Measurements from ENCODE around the gene LRRC46.

The LRRC46 gene

GRCh38 chr17:47808830-47809480 is 22.5 kb upstream of the LRRC46 start:
- in situ Hi-C loops (cut with HindIII; ENCODE audit: low sequenced_read_pairs), result no loop called here

DNA sequence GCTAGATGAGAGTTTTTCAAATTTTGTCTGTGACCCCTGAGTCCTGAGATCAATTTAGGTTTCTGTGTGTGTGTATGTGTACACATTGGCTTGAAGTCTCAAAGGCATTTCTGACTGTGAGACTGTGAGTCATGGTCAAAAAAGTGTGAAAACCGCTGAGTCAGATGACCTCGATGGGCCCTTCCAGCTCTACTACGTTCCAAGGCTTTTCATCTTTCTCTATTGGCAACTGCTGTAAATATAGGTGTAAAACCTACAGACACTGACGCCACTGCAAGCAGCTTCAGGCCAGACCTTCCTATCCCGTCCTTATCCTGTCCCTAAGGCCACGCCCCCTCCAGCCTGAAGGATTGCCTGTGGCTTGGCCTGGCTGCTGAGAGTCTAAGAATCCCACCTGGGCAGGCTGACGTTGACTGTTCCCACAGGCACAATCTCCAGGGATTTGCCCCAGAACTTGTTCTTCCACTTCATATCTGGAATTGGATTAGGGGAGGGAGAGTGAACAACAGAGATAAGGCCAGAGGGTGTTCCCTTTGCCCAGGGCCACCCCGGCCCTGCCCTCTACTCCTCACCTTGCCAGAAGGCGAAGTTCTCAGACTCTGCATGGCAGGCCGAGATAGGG is 21.2 kb upstream of the LRRC46 start:
- in situ Hi-C loops (cut with HindIII; ENCODE audit: low sequenced_read_pairs), result no loop called here

GRCh38 chr17:47810901-47811635 is 20.4 kb upstream of the LRRC46 start:
- in situ Hi-C loops (cut with HindIII; ENCODE audit: low sequenced_read_pairs), result no loop called here

DNA sequence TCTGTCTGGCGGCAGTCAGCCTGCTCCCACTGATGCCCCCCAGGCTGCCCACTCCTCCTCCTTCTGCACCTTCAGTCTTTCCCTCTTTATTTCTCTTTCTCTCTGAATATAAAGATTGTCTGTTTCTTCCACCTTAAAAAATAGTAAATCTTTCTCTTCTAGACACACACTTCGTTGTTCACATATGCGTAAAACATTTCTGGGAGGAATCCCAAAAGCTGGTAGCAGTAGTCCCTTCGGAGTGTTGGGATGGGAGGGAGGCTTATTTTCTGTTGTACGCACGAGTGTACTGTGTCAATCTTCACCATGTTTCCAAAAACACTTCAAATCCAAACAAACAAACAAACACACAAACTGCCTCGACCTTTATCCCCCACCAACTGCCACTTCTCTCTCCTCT is 19.8 kb upstream of the LRRC46 start:
- in situ Hi-C loops (cut with HindIII; ENCODE audit: low sequenced_read_pairs), result no loop called here

DNA sequence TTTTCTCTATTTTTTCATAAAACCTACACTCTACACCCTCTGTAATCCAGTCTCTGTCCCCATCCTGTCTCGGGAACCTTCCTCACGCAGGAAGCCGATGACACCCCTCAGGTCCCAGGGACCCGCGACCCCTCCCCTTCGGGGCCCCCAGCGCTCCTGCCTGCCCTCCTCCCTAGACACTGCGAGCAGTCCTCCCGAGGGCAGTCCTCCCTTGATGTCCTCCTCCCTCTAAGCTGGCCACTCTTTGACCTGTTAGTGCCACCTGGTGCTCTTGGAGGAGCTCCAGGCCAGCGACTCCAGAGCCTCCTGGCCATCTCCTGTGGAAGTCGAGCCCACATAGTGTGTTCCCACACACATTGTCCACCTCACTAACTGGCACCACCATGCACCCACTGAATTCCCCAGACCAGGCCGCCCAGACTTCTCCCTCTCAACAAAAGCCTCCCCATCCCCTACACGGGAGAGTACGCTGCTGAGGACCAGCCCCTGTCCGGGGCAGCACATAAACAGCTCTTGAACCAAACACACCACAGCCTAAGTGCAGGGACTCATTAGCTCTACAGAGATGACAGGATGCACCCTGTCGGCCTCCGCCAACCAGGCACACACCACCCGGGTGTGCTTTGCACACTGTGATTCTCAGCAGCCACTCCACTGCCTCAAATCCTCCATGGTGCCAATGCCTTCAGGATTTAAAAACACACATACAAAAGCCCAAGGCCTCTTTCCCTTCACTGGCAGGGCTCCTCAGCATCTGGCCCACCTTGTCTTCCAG is 19.1 kb upstream of the LRRC46 start:
- in situ Hi-C loops (cut with HindIII; ENCODE audit: low sequenced_read_pairs), result no loop called here

DNA sequence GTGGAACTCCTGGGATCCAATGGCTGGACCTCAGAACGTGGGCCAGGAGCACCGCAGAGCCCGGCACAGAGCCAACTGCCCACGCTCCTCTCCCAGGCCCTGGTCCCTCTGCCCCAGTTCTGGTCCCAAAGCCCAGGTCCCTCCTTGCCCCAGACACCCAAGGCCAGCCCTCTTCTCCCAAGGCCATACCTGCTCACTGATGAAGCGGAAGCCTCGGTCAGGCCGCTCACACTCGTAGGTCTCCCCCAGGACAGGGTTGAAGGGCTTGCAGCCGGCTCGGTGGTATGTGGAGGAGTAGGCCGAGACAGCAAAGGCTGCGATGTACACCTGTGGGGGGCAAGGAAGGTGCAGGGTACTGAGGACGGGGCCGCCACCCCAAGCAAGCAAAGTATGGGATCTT is 18.4 kb upstream of the LRRC46 start:
- in situ Hi-C loops (cut with HindIII; ENCODE audit: low sequenced_read_pairs), result no loop called here

GRCh38 chr17:47813512-47814031 is 17.9 kb upstream of the LRRC46 start:
- in situ Hi-C loops (cut with HindIII; ENCODE audit: low sequenced_read_pairs), result no loop called here

DNA sequence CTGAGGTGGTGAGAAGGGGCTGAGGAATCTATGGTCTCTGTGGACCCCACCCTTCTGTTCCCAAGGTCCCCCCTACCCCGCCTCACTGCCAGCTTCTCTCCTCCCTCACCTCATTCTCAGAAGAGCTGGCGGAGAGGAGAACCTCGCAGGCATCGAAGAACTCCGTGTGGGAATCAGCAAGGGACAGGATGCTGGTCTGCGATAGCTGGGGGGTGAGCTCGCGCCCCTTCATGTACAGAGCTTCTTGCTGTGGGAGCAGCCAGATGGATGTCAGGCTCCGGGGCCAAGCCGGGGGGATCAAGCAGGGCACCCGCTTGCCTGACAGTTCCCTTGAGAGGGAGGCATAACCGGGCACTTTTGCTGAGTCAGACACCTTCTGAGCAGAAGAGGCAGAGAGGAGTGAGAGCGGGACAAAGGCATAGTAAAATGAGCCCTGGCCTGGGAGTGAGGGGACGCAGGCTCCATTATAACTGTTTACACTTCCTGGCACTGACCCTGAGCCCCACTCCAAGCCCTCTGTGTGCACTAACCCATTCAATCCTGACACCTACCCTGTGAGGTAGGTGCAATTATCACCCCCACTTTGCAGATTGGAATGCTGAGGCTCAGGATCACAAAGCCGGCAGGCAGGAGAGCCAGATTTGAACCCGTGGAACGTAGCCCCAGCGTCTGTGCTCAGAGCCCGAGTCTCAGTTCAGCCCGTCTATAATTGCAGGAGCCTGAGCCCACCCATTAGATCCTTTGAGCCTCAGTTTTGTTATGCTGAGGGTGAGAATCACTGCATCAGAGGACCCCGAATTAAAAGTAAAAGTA is 16.2 kb upstream of the LRRC46 start:
- in situ Hi-C loops (cut with HindIII; ENCODE audit: low sequenced_read_pairs), result no loop called here

- in situ Hi-C loops (cut with HindIII; ENCODE audit: low sequenced_read_pairs), result no loop called here
Measured at GRCh38 chr17:47816111-47816735, 15.2 kb upstream of the LRRC46 start.

DNA sequence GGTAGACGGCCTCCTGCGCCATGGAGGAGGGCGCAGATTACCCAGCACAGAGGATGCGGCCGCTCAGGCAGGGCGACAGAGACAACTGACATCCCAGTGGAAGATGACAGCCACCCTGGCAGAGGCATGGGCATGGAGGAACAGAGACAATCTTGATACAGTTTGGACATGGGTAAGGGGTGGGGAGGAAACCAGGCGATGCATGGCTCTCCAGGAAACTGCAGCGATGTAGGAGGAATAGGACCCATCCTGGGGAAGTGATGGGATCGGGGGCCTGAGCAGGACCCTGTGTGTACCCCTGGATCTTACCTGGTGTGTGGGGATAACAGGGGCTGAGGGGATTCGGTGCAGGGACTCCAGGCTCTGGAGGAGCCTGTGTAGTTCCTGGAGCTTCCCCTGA is 14.5 kb upstream of the LRRC46 start:
- in situ Hi-C loops (cut with HindIII; ENCODE audit: low sequenced_read_pairs), result no loop called here

DNA sequence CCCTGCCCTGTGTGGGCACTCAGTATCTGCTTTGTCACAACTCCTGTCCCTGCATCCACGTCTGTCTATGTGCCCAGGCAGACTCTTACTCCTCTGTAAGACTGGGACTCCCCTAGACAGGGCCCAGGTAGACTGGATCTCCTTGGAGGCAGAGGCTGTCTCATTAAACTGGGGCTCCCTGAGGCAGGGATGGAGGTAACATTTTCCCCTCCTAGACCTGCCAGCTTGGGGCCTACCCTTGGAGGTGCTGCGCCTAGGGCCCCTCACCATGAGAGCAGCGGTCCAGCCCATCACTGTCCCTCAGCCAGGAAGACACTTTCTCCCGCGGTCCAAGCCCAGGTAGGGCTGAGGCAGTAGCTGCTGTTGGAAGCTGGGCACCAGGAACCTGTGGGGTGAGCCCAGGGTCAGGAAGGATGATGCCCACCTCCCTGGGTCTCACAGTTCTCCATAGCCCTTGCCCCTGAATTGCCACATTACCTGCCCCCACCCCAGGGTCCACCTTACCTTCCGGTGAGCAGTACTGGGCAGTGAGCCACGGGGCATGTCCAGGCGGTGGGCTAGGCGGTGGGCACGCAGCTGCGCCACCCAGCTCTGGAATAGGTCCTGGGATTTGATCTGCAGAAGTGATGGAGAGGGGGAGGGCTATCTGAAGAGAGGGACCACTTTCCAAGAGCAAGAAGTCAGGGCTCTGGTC is 13.3 kb upstream of the LRRC46 start:
- in situ Hi-C loops (cut with HindIII; ENCODE audit: low sequenced_read_pairs), result no loop called here

- in situ Hi-C loops (cut with HindIII; ENCODE audit: low sequenced_read_pairs), result no loop called here
Measured at GRCh38 chr17:47819475-47819874, 12.0 kb upstream of the LRRC46 start.

GRCh38 chr17:47820033-47820789 is 11.3 kb upstream of the LRRC46 start:
- in situ Hi-C loops (cut with HindIII; ENCODE audit: low sequenced_read_pairs), result no loop called here

GRCh38 chr17:47821031-47821423 is 10.4 kb upstream of the LRRC46 start:
- in situ Hi-C loops (cut with HindIII; ENCODE audit: low sequenced_read_pairs), result no loop called here

GRCh38 chr17:47821424-47822391 is 9.8 kb upstream of the LRRC46 start, which contains the start of gene OSBPL7:
TSS of gene OSBPL7 (minus strand) at chr17:47821794. CDS start at chr17:47820278, 1,516 bp downstream.
- in situ Hi-C loops (cut with HindIII; ENCODE audit: low sequenced_read_pairs), result no loop called here

- in situ Hi-C loops (cut with HindIII; ENCODE audit: low sequenced_read_pairs), result no loop called here
Measured at GRCh38 chr17:47822785-47823184, 8.7 kb upstream of the LRRC46 start.

DNA sequence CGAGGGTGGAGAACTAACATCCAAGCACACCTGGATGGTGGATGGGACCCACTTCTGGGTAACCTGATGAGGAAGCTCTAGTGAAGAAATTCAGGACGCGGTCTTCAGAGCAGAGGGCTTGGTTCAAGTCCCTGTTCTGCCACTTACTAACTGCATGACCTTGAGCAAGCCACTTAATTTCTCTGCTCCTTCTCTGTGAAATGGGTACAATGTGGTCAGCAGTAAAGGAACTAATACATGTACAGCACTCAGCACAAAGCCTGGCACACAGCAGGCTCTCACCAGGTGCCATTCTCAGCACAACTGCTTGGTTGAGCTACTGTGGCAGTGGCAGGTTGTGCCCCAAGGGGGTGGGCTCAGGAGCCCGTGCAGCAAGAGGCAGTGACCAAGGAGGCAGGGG is 8.0 kb upstream of the LRRC46 start:
- in situ Hi-C loops (cut with HindIII; ENCODE audit: low sequenced_read_pairs), result no loop called here
